ENCODE measurements around the gene PMEPA1. TPM values are rescaled to one million over a fixed set of nuclear protein-coding genes. Genes with fewer than 3 reads are reported as not detected.

PMEPA1 gene
- total RNA-seq, 2 experiments from 2014 or later = 1.4 to 3.7 TPM

DNA sequence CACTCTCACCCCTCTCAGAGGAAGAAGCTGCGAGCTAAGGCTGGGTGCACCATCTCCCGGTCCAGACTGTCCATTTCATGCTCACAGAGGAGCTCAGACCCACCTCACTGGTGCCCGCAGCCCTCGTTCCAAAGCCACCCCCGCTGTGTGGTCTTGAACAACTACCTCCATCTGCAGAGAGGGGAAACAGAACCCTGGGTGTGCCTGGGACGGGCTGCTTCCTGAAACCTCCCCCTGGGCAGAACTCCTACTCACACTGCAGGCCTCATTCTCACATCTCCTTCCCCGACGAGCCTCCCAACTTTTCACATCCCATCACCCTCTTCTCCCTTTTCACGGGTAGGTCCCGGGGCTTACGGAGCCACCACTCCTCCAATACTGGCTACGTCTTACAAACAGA is 18.1 kb downstream of the PMEPA1 start:
- H3K4me1 ChIP-seq (ENCODE audit: insufficient read depth, low read length, poor library complexity, severe bottlenecking) = peaks cover 56% of the 10 kb centered on the region
- no peak overlapping the region for H2AFZ ChIP-seq (ENCODE audit: low read length)
- H4K20me1 ChIP-seq (ENCODE audit: insufficient read depth, low read length) = 0 out of 2 replicates have a peak, but pooled peaks cover 6% of the 10 kb centered on the region
- no peak for DNase-seq (ENCODE audit: low spot score)
- H3K36me3 ChIP-seq (ENCODE audit: insufficient read depth, low read length) = no peaks in the 10 kb centered on the region
- no peak overlapping the region for H3K4me2 ChIP-seq (ENCODE audit: low read length)
- ChIA-PET POLR2A (interaction anchor here (0.7 to 1.3 kb wide), 4 partner anchors 9 to 12 kb away, joined by 3 to 6 read pairs (median 4); no protein-coding TSS in a partner anchor), CTCF (ENCODE audit: unreplicated experiment) (interaction anchor here (1.0 kb wide), 1 partner anchor 12 kb away, joined by 3 read pairs; no protein-coding TSS in a partner anchor)
- H3K79me2 ChIP-seq (ENCODE audit: insufficient read depth, low read depth, low read length) = no peaks in the 10 kb centered on the region
- no peaks in the 10 kb centered on the region for H3K9me2 ChIP-seq (ENCODE audit: insufficient read depth, low read length)
- TF ChIP-seq EZH2phosphoT487 (IDR thresholded peaks at IDR 0.05; ENCODE audit: borderline replicate concordance, low read depth, low read length) = no peak
- TF ChIP-seq, protein P1, sequence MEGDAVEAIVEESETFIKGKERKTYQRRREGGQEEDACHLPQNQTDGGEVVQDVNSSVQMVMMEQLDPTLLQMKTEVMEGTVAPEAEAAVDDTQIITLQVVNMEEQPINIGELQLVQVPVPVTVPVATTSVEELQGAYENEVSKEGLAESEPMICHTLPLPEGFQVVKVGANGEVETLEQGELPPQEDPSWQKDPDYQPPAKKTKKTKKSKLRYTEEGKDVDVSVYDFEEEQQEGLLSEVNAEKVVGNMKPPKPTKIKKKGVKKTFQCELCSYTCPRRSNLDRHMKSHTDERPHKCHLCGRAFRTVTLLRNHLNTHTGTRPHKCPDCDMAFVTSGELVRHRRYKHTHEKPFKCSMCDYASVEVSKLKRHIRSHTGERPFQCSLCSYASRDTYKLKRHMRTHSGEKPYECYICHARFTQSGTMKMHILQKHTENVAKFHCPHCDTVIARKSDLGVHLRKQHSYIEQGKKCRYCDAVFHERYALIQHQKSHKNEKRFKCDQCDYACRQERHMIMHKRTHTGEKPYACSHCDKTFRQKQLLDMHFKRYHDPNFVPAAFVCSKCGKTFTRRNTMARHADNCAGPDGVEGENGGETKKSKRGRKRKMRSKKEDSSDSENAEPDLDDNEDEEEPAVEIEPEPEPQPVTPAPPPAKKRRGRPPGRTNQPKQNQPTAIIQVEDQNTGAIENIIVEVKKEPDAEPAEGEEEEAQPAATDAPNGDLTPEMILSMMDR (conservative IDR thresholded peaks at IDR 0.05; ENCODE audit: low read length) = no peak
- intact Hi-C loops (cut with micrococcal nuclease; ENCODE audit: unreplicated experiment) = no loop called here
- no peak overlapping the region for H3K4me3 ChIP-seq (ENCODE audit: low read depth, low read length, poor library complexity, severe bottlenecking)
- no peaks in the 10 kb centered on the region for H3K9me3 ChIP-seq (ENCODE audit: low read length)
- H3K27ac ChIP-seq (ENCODE audit: low read depth, low read length, poor library complexity, severe bottlenecking) = no peak overlapping the region
- no TSS peak for BruUV-seq (replicated peaks)

DNA sequence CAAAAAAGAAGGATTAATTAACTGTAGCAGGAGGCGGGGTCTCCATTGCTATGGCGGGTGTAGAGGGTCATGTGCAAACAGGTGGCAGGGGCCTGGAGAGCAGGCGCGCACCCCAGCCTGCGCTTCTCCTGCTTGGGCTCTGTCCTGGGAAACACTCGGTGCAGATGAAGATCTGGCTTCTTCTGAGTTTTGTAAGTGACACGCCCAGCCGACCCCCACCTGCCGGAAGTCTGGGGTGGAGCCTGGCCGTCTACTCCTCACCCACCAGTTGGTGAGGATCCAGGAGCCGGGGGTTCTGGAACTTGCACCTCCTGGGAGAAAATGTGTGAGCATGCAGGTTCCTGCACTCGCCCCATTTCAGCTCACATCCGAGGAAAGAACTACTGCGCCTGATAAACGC is 19.3 kb downstream of the PMEPA1 start:
- TF ChIP-seq, protein P1 (conservative IDR thresholded peaks at IDR 0.05; ENCODE audit: low read length) = no peak
- TF ChIP-seq EZH2phosphoT487 (IDR thresholded peaks at IDR 0.05; ENCODE audit: borderline replicate concordance, low read depth, low read length) = no peak
- Histone ChIP-seq H3K27ac (ENCODE audit: low read depth, low read length, poor library complexity, severe bottlenecking) (no peak overlapping the region), H2AFZ (ENCODE audit: low read length) (no peak overlapping the region), H3K9me3 (ENCODE audit: low read length) (no peaks in the 10 kb centered on the region), H3K4me3 (ENCODE audit: low read depth, low read length, poor library complexity, severe bottlenecking) (no peak overlapping the region), H3K36me3 (ENCODE audit: insufficient read depth, low read length) (no peaks in the 10 kb centered on the region), H3K4me1 (ENCODE audit: insufficient read depth, low read length, poor library complexity, severe bottlenecking) (peaks cover 68% of the 10 kb centered on the region), H4K20me1 (ENCODE audit: insufficient read depth, low read length) (0 out of 2 replicates have a peak, but pooled peaks cover 6% of the 10 kb centered on the region), H3K9me2 (ENCODE audit: insufficient read depth, low read length) (no peaks in the 10 kb centered on the region), H3K79me2 (ENCODE audit: insufficient read depth, low read depth, low read length) (no peaks in the 10 kb centered on the region), H3K4me2 (ENCODE audit: low read length) (no peak overlapping the region)
- ChIA-PET CTCF (ENCODE audit: unreplicated experiment) (no interaction called here), POLR2A (interaction anchor here (1.3 kb wide), 1 partner anchor 9 kb away, joined by 4 read pairs; no protein-coding TSS in a partner anchor)
- intact Hi-C loops (cut with micrococcal nuclease; ENCODE audit: unreplicated experiment) = no loop called here
- no peak for DNase-seq (ENCODE audit: low spot score)
- BruUV-seq (replicated peaks) = no TSS peak

DNA sequence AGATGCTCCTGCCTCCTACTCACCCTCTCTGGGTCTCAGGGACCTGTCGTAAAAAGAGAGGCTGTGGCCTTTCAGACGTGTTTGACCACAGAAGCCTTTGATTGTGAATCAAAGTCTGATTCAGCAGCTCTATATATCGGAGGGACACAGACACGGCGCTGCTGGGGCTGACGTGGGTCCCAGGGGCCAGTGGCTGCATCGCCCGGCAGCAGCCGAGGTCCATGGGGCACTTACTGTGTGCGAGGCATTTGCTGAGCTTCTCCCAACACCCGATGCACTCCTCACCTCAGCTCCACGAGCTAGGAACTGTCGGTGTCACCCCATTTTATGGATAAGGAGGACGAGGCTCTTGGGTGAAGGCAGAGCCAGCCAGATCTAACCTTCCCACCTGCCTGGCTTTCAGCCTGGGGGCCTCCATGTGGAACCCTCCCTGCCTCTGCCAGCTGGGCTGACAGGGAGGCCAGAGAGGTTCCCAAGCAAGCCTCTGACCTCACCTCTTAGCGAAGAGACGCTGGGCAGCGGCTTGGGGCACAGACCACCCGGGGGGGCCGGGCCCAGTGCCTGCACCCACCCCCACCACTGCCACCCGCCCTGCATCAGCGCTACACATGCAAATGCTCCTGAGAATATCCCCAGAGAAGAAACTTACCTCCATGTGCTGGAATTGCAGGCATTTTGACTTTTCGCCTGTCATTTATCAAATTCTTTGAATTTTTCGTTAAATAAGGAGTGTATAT is 19.9 kb downstream of the PMEPA1 start:
- BruUV-seq (replicated peaks) = no TSS peak
- Histone ChIP-seq H3K4me2 (ENCODE audit: low read length) (no peak overlapping the region), H3K27ac (ENCODE audit: low read depth, low read length, poor library complexity, severe bottlenecking) (no peak overlapping the region), H4K20me1 (ENCODE audit: insufficient read depth, low read length) (0 out of 2 replicates have a peak, but pooled peaks cover 6% of the 10 kb centered on the region), H3K4me3 (ENCODE audit: low read depth, low read length, poor library complexity, severe bottlenecking) (no peak overlapping the region), H2AFZ (ENCODE audit: low read length) (no peak overlapping the region), H3K4me1 (ENCODE audit: insufficient read depth, low read length, poor library complexity, severe bottlenecking) (peaks cover 74% of the 10 kb centered on the region), H3K36me3 (ENCODE audit: insufficient read depth, low read length) (no peaks in the 10 kb centered on the region), H3K9me3 (ENCODE audit: low read length) (no peaks in the 10 kb centered on the region), H3K9me2 (ENCODE audit: insufficient read depth, low read length) (no peaks in the 10 kb centered on the region), H3K79me2 (ENCODE audit: insufficient read depth, low read depth, low read length) (no peaks in the 10 kb centered on the region; the same call in 1 of the 2 replicates)
- POLR2A ChIA-PET = interaction anchor here (0.7 to 0.9 kb wide), 2 partner anchors 10 to 46 kb away, joined by 3 read pairs; no protein-coding TSS in a partner anchor
- TF ChIP-seq, protein P1 (conservative IDR thresholded peaks at IDR 0.05; ENCODE audit: low read length) = no peak
- TF ChIP-seq EZH2phosphoT487 (IDR thresholded peaks at IDR 0.05; ENCODE audit: borderline replicate concordance, low read depth, low read length) = no peak
- DNase-seq (ENCODE audit: low spot score) = no peak
- intact Hi-C loops (cut with micrococcal nuclease; ENCODE audit: unreplicated experiment) = no loop called here
- CTCF ChIA-PET (ENCODE audit: unreplicated experiment) = no interaction called here

Data from OCI-LY7 (cell line).